ENCODE measurements around the gene CPSF4. TPM values are rescaled to one million over a fixed set of nuclear protein-coding genes. Genes with fewer than 3 reads are reported as not detected.

The CPSF4 gene
- total RNA-seq, 1 experiment from 2014 or later = 67.0 TPM

DNA sequence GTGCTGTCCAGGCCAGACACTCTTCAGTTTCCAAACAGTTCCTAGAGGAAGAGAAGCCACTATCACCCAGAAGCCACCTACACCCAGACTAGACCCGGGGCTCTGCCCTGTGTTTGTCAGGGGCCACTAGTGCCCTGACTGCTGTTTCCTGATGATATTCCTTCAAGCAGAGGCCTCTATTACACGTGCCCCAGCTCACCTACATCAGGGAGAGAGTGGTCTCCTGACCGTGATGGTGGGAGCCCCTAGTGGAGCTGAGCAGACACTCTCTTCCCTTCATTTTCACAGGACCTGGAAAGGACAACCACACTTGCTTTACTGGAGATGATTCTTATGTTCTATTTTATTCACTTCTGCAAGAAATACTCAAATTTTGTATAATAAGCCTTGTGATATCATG is 52.1 kb downstream of the CPSF4 start:
- Histone ChIP-seq H2AFZ (ENCODE audit: low read depth, low read length, poor library complexity, severe bottlenecking) (no peak overlapping the region), H3K9ac (ENCODE audit: low read length) (no peak overlapping the region), H3K4me3 (replicated peaks in 1 of 2; ENCODE audit: low read depth in 1 of 2, low read length in 2 of 2) (no peak overlapping the region), H3K36me3 (ENCODE audit: control insufficient read depth in 1 of 2, insufficient read depth in 2 of 2, low read length in 2 of 2) (peaks cover 13 to 18% of the 10 kb centered on the region in 2 experiments), H3K27ac (ENCODE audit: low read depth, low read length) (no peak overlapping the region), H3K9me2 (ENCODE audit: insufficient read depth) (no peaks in the 10 kb centered on the region), H3K4me1 (ENCODE audit: control insufficient read depth in 1 of 2, insufficient read depth in 2 of 2, low read length in 2 of 2) (no peaks in the 10 kb centered on the region), H3K79me2 (ENCODE audit: insufficient read depth, low read length) (peaks cover 20% of the 10 kb centered on the region), H3K4me2 (ENCODE audit: low read length) (no peak overlapping the region), H3K9me3 (ENCODE audit: control insufficient read depth in 1 of 2, insufficient read depth in 1 of 2, low read depth in 1 of 2, low read length in 2 of 2) (peaks cover 3 to 8% of the 10 kb centered on the region in 2 experiments; a peak in 1 of 4 replicates), H3K27me3 (ENCODE audit: insufficient read depth, low read length) (no peaks in the 10 kb centered on the region), H4K20me1 (ENCODE audit: insufficient read depth) (no peaks in the 10 kb centered on the region)
- no peak for DNase-seq (ENCODE audit: low read depth, low spot score)
- TF ChIP-seq, protein P1, sequence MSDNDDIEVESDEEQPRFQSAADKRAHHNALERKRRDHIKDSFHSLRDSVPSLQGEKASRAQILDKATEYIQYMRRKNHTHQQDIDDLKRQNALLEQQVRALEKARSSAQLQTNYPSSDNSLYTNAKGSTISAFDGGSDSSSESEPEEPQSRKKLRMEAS (IDR thresholded peaks at IDR 0.05) = no peak
- TF ChIP-seq POLR2A (IDR thresholded peaks at IDR 0.05; ENCODE audit: borderline replicate concordance, extremely low read depth, insufficient read depth, insufficient read length) = no peak
- TF ChIP-seq ZNF274 (IDR thresholded peaks at IDR 0.05; ENCODE audit: low read depth, low read length) = no peak
- TF ChIP-seq POLR2AphosphoS5 (IDR thresholded peaks at IDR 0.05; ENCODE audit: low read depth, low read length) = no peak
- no peak for TF ChIP-seq EGR1 (IDR thresholded peaks at IDR 0.05; ENCODE audit: low read depth)
- TF ChIP-seq ZFX (IDR thresholded peaks at IDR 0.05) = no peak
- TF ChIP-seq, protein P2, sequence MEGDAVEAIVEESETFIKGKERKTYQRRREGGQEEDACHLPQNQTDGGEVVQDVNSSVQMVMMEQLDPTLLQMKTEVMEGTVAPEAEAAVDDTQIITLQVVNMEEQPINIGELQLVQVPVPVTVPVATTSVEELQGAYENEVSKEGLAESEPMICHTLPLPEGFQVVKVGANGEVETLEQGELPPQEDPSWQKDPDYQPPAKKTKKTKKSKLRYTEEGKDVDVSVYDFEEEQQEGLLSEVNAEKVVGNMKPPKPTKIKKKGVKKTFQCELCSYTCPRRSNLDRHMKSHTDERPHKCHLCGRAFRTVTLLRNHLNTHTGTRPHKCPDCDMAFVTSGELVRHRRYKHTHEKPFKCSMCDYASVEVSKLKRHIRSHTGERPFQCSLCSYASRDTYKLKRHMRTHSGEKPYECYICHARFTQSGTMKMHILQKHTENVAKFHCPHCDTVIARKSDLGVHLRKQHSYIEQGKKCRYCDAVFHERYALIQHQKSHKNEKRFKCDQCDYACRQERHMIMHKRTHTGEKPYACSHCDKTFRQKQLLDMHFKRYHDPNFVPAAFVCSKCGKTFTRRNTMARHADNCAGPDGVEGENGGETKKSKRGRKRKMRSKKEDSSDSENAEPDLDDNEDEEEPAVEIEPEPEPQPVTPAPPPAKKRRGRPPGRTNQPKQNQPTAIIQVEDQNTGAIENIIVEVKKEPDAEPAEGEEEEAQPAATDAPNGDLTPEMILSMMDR (IDR thresholded peaks at IDR 0.05 in 2 of 3, conservative IDR thresholded peaks at IDR 0.05 in 1 of 3; ENCODE audit: borderline replicate concordance in 1 of 3, insufficient read depth in 1 of 3, low read depth in 2 of 3, low read length in 2 of 3) = no peak
- TF ChIP-seq FOSL1 (IDR thresholded peaks at IDR 0.05; ENCODE audit: low read depth) = no peak
- TF ChIP-seq EZH2phosphoT487 (IDR thresholded peaks at IDR 0.05; ENCODE audit: borderline replicate concordance) = no peak
- no peak for TF ChIP-seq SIN3A (IDR thresholded peaks at IDR 0.05; ENCODE audit: low read depth)
- TF ChIP-seq SP1 (IDR thresholded peaks at IDR 0.05; ENCODE audit: low read depth) = no peak
- TF ChIP-seq, protein P3, sequence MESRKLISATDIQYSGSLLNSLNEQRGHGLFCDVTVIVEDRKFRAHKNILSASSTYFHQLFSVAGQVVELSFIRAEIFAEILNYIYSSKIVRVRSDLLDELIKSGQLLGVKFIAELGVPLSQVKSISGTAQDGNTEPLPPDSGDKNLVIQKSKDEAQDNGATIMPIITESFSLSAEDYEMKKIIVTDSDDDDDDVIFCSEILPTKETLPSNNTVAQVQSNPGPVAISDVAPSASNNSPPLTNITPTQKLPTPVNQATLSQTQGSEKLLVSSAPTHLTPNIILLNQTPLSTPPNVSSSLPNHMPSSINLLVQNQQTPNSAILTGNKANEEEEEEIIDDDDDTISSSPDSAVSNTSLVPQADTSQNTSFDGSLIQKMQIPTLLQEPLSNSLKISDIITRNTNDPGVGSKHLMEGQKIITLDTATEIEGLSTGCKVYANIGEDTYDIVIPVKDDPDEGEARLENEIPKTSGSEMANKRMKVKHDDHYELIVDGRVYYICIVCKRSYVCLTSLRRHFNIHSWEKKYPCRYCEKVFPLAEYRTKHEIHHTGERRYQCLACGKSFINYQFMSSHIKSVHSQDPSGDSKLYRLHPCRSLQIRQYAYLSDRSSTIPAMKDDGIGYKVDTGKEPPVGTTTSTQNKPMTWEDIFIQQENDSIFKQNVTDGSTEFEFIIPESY (IDR thresholded peaks at IDR 0.05; ENCODE audit: extremely low read depth, insufficient replicate concordance, low read length) = no peak
- no peak for TF ChIP-seq CEBPB (IDR thresholded peaks at IDR 0.05; ENCODE audit: low read depth)
- TF ChIP-seq YY1 (IDR thresholded peaks at IDR 0.05; ENCODE audit: extremely low read depth, insufficient replicate concordance, low read depth, low read length) = no peak
- TF ChIP-seq TCF7L2 (IDR thresholded peaks at IDR 0.05; ENCODE audit: borderline replicate concordance, extremely low read depth, insufficient read depth, insufficient read length) = no peak
- TF ChIP-seq, protein P4, sequence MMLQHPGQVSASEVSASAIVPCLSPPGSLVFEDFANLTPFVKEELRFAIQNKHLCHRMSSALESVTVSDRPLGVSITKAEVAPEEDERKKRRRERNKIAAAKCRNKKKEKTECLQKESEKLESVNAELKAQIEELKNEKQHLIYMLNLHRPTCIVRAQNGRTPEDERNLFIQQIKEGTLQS (IDR thresholded peaks at IDR 0.05) = no peak
- no peak for TF ChIP-seq ELF1 (IDR thresholded peaks at IDR 0.05; ENCODE audit: borderline replicate concordance, low read depth)
- TF ChIP-seq CBX3 (IDR thresholded peaks at IDR 0.05; ENCODE audit: low read depth) = no peak
- no peak for TF ChIP-seq JUND (IDR thresholded peaks at IDR 0.05)
- POLR2A ChIA-PET = no interaction called here
- no TSS peak for BruUV-seq (replicated peaks)
- ATAC-seq = peak; percentile 44; the same call in 1 of the 2 replicates
- CTCF ChIA-PET = no interaction called here
- RAD21 ChIA-PET (ENCODE audit: low non-redundant PET in 1 of 2, low total read pairs in 2 of 2, uncharacterized antibody in 2 of 2, unreplicated experiment in 2 of 2) = no interaction called here
- intact Hi-C loops (cut with micrococcal nuclease) = no loop called here
